HepG2 (cell line): ENCODE results near the gene PHF13. TPM values are rescaled to one million over a fixed set of nuclear protein-coding genes. Genes with fewer than 3 reads are reported as not detected.
A peak's percentile ranks its signal among the peaks of the same experiment; 100 is the strongest.

Source experiments
- FOXM1 ChIP-seq: sonication (generic); formaldehyde crosslinking; IDR thresholded peaks from 2 replicates; pipeline ENCODE4 v1.5.0; 2020; ENCODE audit warnings: missing genetic modification reagents
- GABPA ChIP-seq, 2 experiments: IDR thresholded peaks; 2 replicates each; pipeline ENCODE4 v1.6.1; 2011 to 2016; ENCODE audit warnings: low read depth in 2 of 2, low read length in 1 of 2, missing biosample characterization in 1 of 2, missing genetic modification characterization in 1 of 2
- GPN1 ChIP-seq: sonication (generic); formaldehyde crosslinking; IDR thresholded peaks from 2 replicates; pipeline ENCODE4 v1.5.1; 2020; ENCODE audit warnings: missing genetic modification reagents, borderline replicate concordance
- HNF4A ChIP-seq: sonication (generic); formaldehyde crosslinking; IDR thresholded peaks from 2 replicates; pipeline ENCODE4 v1.4.0; 2020; ENCODE audit warnings: missing genetic modification reagents
- JARID2 ChIP-seq: sonication (generic); formaldehyde crosslinking; IDR thresholded peaks from 2 replicates; pipeline ENCODE4 v1.8.1; 2023; ENCODE audit warnings: missing genetic modification reagents, inconsistent platforms; ENCODE audit not compliant: insufficient replicate concordance
- MEF2D ChIP-seq: sonication (generic); formaldehyde crosslinking; IDR thresholded peaks from 2 replicates; pipeline ENCODE4 v1.5.1; 2020; ENCODE audit warnings: mild to moderate bottlenecking, missing genetic modification reagents
- MXI1 ChIP-seq: IDR thresholded peaks from 3 replicates; pipeline ENCODE4 v1.6.1; 2012; ENCODE audit warnings: low read depth, low read length, inconsistent platforms, borderline replicate concordance
- NFE2 ChIP-seq: sonication (generic); formaldehyde crosslinking; IDR thresholded peaks from 2 replicates; pipeline ENCODE4 v1.4.0; 2020; ENCODE audit warnings: missing genetic modification reagents
- NR3C1 ChIP-seq: sonication (generic); formaldehyde crosslinking; IDR thresholded peaks from 2 replicates; pipeline ENCODE4 v1.4.0; 2020; ENCODE audit warnings: missing genetic modification reagents
- PHF21A ChIP-seq: sonication (generic); formaldehyde crosslinking; IDR thresholded peaks from 2 replicates; pipeline ENCODE4 v1.5.0; 2020; ENCODE audit warnings: mild to moderate bottlenecking, missing genetic modification reagents
- REXO4 ChIP-seq: sonication (generic); formaldehyde crosslinking; IDR thresholded peaks from 2 replicates; pipeline ENCODE4 v1.8.0; 2022; ENCODE audit warnings: missing genetic modification reagents, mild to moderate bottlenecking, borderline replicate concordance
- RFX1 ChIP-seq: fragments of 450-650 bp; IDR thresholded peaks from 2 replicates; pipeline ENCODE4 v1.6.1; 2017
- SETDB1 ChIP-seq: sonication (generic); formaldehyde crosslinking; IDR thresholded peaks from 2 replicates; pipeline ENCODE4 v1.5.1; 2020; ENCODE audit warnings: missing genetic modification reagents, mild to moderate bottlenecking, borderline replicate concordance
- SNAI1 ChIP-seq: sonication (generic); formaldehyde crosslinking; IDR thresholded peaks from 2 replicates; pipeline ENCODE4 v1.5.0; 2020; ENCODE audit warnings: mild to moderate bottlenecking, missing genetic modification reagents, borderline replicate concordance
- STAG1 ChIP-seq: sonication (generic); formaldehyde crosslinking; IDR thresholded peaks from 2 replicates; pipeline ENCODE4 v1.4.0; 2020; ENCODE audit warnings: missing genetic modification reagents
- TCF7L2 ChIP-seq: IDR thresholded peaks from 2 replicates; pipeline ENCODE4 v1.6.1; 2011; ENCODE audit warnings: mild to moderate bottlenecking, low read depth, low read length, moderate library complexity
- XRCC5 ChIP-seq: fragments of 200-400 bp; formaldehyde crosslinking; optimal IDR thresholded peaks from 2 replicates; pipeline ENCODE3; 2017; ENCODE audit warnings: mild to moderate bottlenecking, low read length
- ZNF20 ChIP-seq: sonication (generic); formaldehyde crosslinking; IDR thresholded peaks from 2 replicates; pipeline ENCODE4 v1.4.0; 2020; ENCODE audit warnings: mild to moderate bottlenecking, moderate library complexity, missing genetic modification reagents
- ZNF24 ChIP-seq: fragments of 450-650 bp; IDR thresholded peaks from 2 replicates; pipeline ENCODE4 v1.6.1; 2017; ENCODE audit warnings: antibody characterized with exemption, mild to moderate bottlenecking
- ZNF253 ChIP-seq: sonication (generic); formaldehyde crosslinking; IDR thresholded peaks from 2 replicates; pipeline ENCODE4 v1.8.0; 2022; ENCODE audit warnings: mild to moderate bottlenecking, missing genetic modification reagents, borderline replicate concordance
- ZNF296 ChIP-seq: sonication (generic); formaldehyde crosslinking; conservative IDR thresholded peaks from 2 replicates; pipeline ENCODE4 v1.5.0; 2020; ENCODE audit warnings: mild to moderate bottlenecking, missing genetic modification reagents
- ZNF431 ChIP-seq: sonication (generic); formaldehyde crosslinking; IDR thresholded peaks from 2 replicates; pipeline ENCODE4 v1.9.0; 2022; ENCODE audit warnings: missing genetic modification reagents, low read depth, mild to moderate bottlenecking, borderline replicate concordance
- ZNF543 ChIP-seq: sonication (generic); formaldehyde crosslinking; IDR thresholded peaks from 2 replicates; pipeline ENCODE4 v1.4.0; 2020; ENCODE audit warnings: mild to moderate bottlenecking, missing genetic modification reagents
- ZNF737 ChIP-seq: sonication (generic); formaldehyde crosslinking; IDR thresholded peaks from 2 replicates; pipeline ENCODE4 v1.5.0; 2020; ENCODE audit warnings: missing genetic modification reagents, mild to moderate bottlenecking, borderline replicate concordance
- ZNF776 ChIP-seq: sonication (generic); formaldehyde crosslinking; IDR thresholded peaks from 2 replicates; pipeline ENCODE4 v1.4.0; 2020; ENCODE audit warnings: mild to moderate bottlenecking, missing genetic modification reagents
- ZNF816 ChIP-seq: sonication (generic); formaldehyde crosslinking; IDR thresholded peaks from 2 replicates; pipeline ENCODE4 v1.8.0; 2022; ENCODE audit warnings: missing genetic modification reagents, mild to moderate bottlenecking, borderline replicate concordance
- polyA plus RNA-seq, 8 experiments: library from polyadenylated mRNA; depleted of rRNA in 3 of 8; stranded (reverse) in 7 of 8; unstranded in 1 of 8; fragments of >200 nt; fragmentation: Illumina TruSeq in 4 of 8; extraction: Trizol in 4 of 8; gene quantifications; 2 replicates each; pipeline versions ENCODE4 v1.2.1 to v1.2.3, GENCODE V29; 2011 to 2016; ENCODE audit warnings: low read depth in 4 of 8, missing spikeins in 1 of 8, mixed read lengths in 1 of 8; ENCODE audit not compliant: insufficient read depth in 1 of 8
- total RNA-seq, 5 experiments: library from RNA; depleted of rRNA; stranded (reverse); fragments of >200 nt; fragmentation: Illumina TruSeq; extraction: Trizol; gene quantifications; 2 replicates each; pipeline ENCODE4 v1.2.3, GENCODE V29; 2016; ENCODE audit warnings: low read depth in 1 of 5
- TF ChIP-seq, protein P1 (sequence below): sonication (generic); formaldehyde crosslinking; IDR thresholded peaks from 2 replicates; pipeline ENCODE4 v1.4.0; 2020; ENCODE audit warnings: mild to moderate bottlenecking, missing genetic modification reagents
- TF ChIP-seq, protein P2 (sequence below): sonication (generic); formaldehyde crosslinking; IDR thresholded peaks from 2 replicates; pipeline ENCODE4 v1.5.0; 2020; ENCODE audit warnings: missing genetic modification reagents
- TF ChIP-seq, protein P3 (sequence below): sonication (generic); formaldehyde crosslinking; IDR thresholded peaks from 2 replicates; pipeline ENCODE4 v1.4.0; 2020; ENCODE audit warnings: missing genetic modification reagents

The PHF13 gene
- total and polyA plus RNA-seq, 2 of the 13 experiments (the other 11 are each of a cell fraction or from before 2014, with no cell fraction given), result 4.7 to 7.4 TPM

DNA sequence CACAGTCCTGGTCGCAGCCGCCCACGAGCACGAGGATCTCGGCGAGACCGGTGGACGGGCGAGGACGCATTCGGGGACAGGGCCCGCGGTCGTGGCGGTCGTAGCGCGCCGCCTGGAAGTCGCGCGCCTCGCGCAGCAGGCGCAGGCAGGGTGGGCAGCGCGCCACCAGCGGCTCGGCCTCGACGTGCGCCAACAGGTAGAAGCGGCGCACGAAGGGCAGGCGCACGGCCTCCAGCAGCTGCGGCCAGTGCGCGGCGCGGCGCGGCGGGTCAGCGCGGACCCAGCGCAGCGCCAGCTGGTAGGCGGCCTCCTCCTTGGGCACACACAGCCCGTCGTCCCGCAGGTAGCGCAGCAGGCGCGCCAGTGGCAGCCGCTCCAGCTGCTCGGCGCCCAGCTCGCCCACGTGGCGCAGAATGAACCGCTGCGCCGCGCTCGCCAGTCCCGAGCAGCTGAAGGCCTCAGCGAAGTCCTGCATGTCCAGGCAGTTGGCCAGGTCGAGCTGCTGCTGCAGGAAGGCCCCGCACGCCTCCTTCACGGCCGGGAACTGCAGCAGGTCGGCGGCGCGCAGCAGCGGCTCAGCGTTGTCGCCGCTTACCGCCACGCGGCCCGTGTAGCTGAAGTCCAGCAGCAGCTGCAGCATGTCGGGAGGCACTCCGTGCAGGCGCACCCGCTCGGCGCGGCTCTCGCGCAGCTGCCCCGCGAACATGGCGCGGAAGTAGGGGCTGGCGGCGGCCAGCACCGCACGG lies 11.4 kb upstream of the PHF13 start (continued):
- no peak for TF ChIP-seq HNF4A (CRISPR knock-in tag)
- no peak for TF ChIP-seq REXO4
- TF ChIP-seq STAG1, result peak; percentile 13; the same call in 1 of the 2 replicates
- TF ChIP-seq TCF7L2, result no peak
- no peak for TF ChIP-seq SNAI1
- TF ChIP-seq NFE2 (CRISPR knock-in tag), result no peak
- TF ChIP-seq ZNF816 (CRISPR knock-in tag), result no peak
- no peak for TF ChIP-seq RFX1
- no peak for TF ChIP-seq ZNF737 (CRISPR knock-in tag)
- no peak for TF ChIP-seq NR3C1 (CRISPR knock-in tag)
- TF ChIP-seq ZNF24, result no peak
- peak; percentile 82; the same call in 1 of the 2 replicates for TF ChIP-seq ZNF776 (CRISPR knock-in tag)
- no peak for TF ChIP-seq ZNF20 (CRISPR knock-in tag)
- TF ChIP-seq ZNF253 (CRISPR knock-in tag), result no peak; the same call in 1 of the 2 replicates
- no peak; the same call in 1 of the 2 replicates for TF ChIP-seq GPN1
- no peak for TF ChIP-seq FOXM1 (CRISPR knock-in tag)
- TF ChIP-seq GABPA (IDR thresholded peaks at IDR 0.05; ENCODE audit: low read depth, low read length), result no peak
- TF ChIP-seq GABPA (CRISPR knock-in tag; IDR thresholded peaks at IDR 0.05; ENCODE audit: low read depth), result no peak
- TF ChIP-seq ZNF543 (CRISPR knock-in tag), result no peak
- TF ChIP-seq, protein P1, sequence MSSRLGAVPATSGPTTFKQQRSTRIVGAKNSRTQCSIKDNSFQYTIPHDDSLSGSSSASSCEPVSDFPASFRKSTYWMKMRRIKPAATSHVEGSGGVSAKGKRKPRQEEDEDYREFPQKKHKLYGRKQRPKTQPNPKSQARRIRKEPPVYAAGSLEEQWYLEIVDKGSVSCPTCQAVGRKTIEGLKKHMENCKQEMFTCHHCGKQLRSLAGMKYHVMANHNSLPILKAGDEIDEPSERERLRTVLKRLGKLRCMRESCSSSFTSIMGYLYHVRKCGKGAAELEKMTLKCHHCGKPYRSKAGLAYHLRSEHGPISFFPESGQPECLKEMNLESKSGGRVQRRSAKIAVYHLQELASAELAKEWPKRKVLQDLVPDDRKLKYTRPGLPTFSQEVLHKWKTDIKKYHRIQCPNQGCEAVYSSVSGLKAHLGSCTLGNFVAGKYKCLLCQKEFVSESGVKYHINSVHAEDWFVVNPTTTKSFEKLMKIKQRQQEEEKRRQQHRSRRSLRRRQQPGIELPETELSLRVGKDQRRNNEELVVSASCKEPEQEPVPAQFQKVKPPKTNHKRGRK (CRISPR knock-in tag), result no peak
- peak; percentile 82 for TF ChIP-seq ZNF296 (CRISPR knock-in tag)
- TF ChIP-seq PHF21A, result no peak; the same call in 1 of the 2 replicates
- no peak for TF ChIP-seq SETDB1 (CRISPR knock-in tag)
- no peak for TF ChIP-seq ZNF431
- TF ChIP-seq, protein P2, sequence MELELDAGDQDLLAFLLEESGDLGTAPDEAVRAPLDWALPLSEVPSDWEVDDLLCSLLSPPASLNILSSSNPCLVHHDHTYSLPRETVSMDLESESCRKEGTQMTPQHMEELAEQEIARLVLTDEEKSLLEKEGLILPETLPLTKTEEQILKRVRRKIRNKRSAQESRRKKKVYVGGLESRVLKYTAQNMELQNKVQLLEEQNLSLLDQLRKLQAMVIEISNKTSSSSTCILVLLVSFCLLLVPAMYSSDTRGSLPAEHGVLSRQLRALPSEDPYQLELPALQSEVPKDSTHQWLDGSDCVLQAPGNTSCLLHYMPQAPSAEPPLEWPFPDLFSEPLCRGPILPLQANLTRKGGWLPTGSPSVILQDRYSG, result peak; percentile 77; the same call in 1 of the 2 replicates
- TF ChIP-seq, protein P3, sequence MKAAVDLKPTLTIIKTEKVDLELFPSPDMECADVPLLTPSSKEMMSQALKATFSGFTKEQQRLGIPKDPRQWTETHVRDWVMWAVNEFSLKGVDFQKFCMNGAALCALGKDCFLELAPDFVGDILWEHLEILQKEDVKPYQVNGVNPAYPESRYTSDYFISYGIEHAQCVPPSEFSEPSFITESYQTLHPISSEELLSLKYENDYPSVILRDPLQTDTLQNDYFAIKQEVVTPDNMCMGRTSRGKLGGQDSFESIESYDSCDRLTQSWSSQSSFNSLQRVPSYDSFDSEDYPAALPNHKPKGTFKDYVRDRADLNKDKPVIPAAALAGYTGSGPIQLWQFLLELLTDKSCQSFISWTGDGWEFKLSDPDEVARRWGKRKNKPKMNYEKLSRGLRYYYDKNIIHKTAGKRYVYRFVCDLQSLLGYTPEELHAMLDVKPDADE (CRISPR knock-in tag), result 0 out of 2 replicates have a peak, but pooled peaks have one; percentile 10
- TF ChIP-seq XRCC5, result no peak
- TF ChIP-seq JARID2 (CRISPR knock-in tag), result no peak
- TF ChIP-seq MEF2D (CRISPR knock-in tag), result no peak
- TF ChIP-seq MXI1, result no peak
